D721Med (cell line): ENCODE data around the gene LRRC61.

ENCODE experiments used
- DNase-seq: peaks from one replicate; pipeline ENCODE4 v3.0.0; 2011; ENCODE audit warnings: low spot score; ENCODE audit not compliant: insufficient read length
- FAIRE-seq: peaks from 2 replicates; lab custom pipeline; 2011; peaks lifted over from hg19 to GRCh38; lab: Jason Lieb, UNC
- TF ChIP-seq, protein P1 (sequence below): IDR thresholded peaks from 2 replicates; pipeline ENCODE4 v1.5.1; 2012; ENCODE audit warnings: mild to moderate bottlenecking, control low read depth; ENCODE audit not compliant: insufficient read depth; ENCODE audit errors: missing control alignments

Gene LRRC61

DNA sequence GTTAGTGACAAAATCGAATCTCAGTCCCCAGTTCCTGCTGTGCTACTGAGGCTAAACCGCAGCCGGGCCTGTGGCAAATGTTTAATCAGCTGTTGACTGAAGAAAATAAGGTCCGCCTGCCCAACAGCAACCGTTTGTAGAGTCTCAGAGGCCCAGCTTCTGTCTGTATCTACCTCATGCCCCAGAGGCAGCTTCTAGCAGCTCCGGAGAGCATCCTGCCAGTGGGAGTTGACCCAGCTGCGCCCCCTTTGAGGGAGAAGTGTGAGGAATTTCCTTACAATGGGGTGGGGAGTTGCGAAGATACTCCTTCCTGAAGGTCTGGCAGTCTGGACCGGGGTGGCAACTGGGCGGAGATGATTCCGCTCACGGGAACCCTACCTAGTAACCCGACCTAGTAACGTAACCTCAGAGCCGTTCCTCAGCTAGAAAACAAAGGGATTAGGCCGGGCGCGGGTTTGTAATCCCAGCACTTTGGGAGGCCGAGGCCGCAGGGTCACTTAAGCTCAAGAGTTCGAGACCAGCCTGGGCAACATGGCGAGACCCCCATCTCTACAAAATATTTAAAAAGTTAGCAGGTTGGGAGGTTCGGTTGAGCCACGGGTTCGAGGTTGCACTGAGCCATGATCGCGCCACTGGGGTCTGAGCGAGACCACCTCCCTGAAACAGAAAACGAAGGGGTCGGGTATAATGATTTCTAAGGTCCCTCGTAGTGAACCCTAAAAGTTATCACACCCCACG lies 55.1 kb downstream of the LRRC61 start:
- no peak for FAIRE-seq
- TF ChIP-seq, protein P1, sequence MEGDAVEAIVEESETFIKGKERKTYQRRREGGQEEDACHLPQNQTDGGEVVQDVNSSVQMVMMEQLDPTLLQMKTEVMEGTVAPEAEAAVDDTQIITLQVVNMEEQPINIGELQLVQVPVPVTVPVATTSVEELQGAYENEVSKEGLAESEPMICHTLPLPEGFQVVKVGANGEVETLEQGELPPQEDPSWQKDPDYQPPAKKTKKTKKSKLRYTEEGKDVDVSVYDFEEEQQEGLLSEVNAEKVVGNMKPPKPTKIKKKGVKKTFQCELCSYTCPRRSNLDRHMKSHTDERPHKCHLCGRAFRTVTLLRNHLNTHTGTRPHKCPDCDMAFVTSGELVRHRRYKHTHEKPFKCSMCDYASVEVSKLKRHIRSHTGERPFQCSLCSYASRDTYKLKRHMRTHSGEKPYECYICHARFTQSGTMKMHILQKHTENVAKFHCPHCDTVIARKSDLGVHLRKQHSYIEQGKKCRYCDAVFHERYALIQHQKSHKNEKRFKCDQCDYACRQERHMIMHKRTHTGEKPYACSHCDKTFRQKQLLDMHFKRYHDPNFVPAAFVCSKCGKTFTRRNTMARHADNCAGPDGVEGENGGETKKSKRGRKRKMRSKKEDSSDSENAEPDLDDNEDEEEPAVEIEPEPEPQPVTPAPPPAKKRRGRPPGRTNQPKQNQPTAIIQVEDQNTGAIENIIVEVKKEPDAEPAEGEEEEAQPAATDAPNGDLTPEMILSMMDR = peak; percentile 42
- DNase-seq = no peak

DNA sequence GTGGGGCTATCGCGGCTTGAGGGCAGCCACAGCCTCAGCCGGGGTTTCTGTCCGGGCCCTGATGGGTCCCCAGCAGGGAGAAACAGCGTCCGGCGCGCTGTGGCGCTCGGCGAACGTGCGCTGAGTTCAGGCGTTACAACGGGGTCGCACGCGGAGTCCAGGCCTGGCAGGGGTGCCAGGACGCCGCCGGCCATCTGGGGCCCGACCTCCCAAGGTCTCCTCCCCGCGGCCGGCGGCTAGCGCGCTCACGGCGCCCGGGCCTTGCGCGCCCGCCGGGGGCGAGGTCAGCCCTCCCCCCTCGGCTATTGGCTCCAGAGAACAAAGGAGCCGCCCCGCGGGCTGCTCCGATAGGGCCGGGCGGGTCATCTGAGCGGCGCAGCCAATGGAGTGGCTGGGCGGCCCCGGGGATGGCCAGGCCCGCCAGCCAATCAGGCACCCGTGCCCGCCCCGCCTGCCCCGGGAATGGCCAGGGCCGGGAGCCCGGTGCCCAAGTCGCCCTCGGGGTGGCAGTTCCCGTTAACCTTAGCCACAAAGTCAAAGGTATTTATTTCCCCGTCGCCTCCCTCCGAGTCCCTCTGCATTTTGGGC lies 55.8 kb downstream of the LRRC61 start, which contains the start of gene ZNF775:
TSS of gene ZNF775 (plus strand) at position 478 of the 588 bp plus-strand sequence. CDS start 9,141 bp downstream, outside the sequence.
- FAIRE-seq (no peak), DNase-seq (peak; percentile 98)
- TF ChIP-seq, protein P1 = no peak

DNA sequence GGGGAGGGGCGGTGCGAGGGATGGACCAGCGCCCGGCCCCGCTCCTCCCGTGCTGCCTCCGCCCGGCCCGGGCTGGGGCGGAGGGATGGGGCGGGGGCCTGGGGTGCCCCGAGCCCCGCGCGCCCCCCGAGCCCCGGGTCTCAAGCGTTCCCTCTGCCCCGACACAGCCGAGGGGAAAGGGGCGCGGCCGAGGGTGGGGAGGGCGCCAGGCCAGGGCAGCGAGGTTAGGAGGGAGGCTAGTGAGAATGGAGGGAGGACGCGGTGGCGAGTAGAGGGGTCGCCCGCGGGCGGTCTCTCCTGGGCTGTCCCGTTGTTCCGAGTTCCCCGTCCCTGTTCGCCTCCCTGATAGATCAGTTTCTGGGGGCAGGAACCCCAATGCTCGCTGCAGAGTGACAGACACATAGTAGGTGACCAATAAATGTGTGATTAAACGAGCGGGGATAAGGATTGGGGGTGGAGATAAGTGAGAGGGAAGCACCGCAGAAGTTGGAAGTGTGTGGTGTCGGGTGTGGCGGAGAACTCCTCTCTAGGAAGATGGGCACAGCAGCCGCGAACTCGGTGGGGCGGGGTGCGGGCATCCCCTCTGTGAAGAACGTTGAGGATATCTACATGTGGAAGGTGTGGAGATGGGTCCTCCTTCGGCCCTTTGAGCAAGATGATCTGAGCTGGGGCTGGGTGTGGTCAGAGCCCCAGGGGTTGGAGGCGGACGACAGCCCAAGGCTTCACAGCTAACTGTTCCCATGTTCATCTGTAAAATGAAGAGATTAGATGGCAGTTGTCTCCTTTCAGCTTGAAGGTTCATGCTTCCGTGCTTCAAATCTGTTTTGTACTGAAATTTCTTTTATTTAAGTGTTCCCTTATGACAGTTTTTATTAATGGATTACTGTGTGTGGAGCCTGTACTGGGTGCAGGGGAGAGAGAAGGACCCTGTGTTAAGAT lies 56.6 kb downstream of the LRRC61 start:
- TF ChIP-seq, protein P1 = no peak
- DNase-seq (no peak), FAIRE-seq (no peak)

DNA sequence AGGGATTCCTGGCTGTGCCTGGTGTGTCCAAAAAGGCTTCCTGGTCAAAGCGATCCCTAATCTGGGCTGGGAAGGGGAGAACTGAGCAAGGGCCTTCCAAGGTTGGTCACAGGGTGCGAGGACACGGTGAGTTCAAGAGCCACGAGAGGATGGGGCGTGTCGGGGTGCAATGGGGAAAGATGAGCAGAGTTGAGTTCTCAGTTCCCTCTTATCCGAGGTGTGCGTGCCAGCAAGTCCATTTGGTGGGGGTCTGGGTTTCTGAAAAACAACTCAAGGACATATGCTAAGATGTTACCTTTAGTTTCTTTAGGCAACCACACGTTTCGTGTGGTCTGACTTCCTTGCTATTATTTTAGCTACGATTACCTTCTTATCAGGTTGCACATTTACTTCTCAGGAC lies 57.3 kb downstream of the LRRC61 start:
- no peak for FAIRE-seq

DNA sequence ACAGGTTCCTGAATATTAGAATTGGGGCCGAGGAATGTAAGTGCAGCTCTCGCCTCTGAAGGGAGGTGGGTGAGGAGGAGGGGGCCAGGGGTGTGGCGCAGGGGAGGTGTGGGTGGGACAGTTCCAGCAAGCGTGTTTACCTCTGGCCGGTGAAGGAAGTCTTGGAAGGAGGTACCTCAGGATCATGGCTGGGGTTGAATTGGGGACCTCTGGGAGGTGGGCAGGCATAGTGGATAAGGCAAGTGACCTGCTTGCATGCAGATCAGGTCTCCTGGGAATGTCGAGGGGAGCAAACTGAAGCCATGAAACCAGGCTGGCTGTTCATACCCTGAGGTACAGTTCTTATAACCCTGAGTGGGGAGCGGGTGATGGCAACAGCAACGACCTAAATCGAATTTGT lies 57.9 kb downstream of the LRRC61 start:
- TF ChIP-seq, protein P1 = no peak
- FAIRE-seq = no peak
- DNase-seq = no peak

More for the DNA sequence above, 57.3 kb downstream of the LRRC61 start:
- no peak for DNase-seq
- TF ChIP-seq, protein P1 = no peak

DNA sequence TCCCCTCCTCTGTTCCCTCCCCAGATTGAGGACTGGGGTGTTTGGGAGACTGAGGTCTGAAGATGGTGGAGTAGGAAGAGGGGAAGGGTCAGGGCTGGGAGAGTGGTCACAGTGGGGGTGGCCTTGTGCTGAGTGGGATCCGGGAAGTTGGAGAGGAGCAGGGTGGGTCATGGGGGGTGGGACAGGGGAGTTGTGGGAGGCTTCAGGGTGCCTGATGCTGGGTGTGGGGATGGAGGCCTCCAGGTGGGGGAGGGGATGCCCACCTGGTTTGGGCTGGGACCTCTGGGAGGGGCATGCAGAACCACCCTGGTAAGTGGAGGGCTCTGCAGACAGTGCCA lies 58.6 kb downstream of the LRRC61 start:
- DNase-seq (no peak), FAIRE-seq (no peak)
- TF ChIP-seq, protein P1 = no peak
